Stimulated activated CD4-positive, alpha-beta T cell treated with anti-CD3 and anti-CD28 coated beads, Interleukin-2, amount 100 ng/mL, for 4 hours (primary cell): ENCODE measurements around the gene HIVEP1.

Source experiments
- DNase-seq: peaks from one replicate; pipeline ENCODE4 v3.0.0-alpha.2; 2020; ENCODE audit warnings: low read depth

The HIVEP1 gene

GRCh38 chr6:12189661-12190060 is 177.5 kb downstream of the HIVEP1 start:
- DNase-seq: no peak

- DNase-seq: no peak
Observed at GRCh38 chr6:12190252-12190651, 178.1 kb downstream of the HIVEP1 start.

GRCh38 chr6:12196326-12196936 is 184.3 kb downstream of the HIVEP1 start:
- no peak for DNase-seq

GRCh38 chr6:12198851-12199250 is 186.7 kb downstream of the HIVEP1 start:
- no peak for DNase-seq

- DNase-seq: no peak
Observed at GRCh38 chr6:12200015-12200564, 188.0 kb downstream of the HIVEP1 start.

- DNase-seq: no peak
Observed at GRCh38 chr6:12200761-12201160, 188.6 kb downstream of the HIVEP1 start.

GRCh38 chr6:12203001-12203400 is 190.9 kb downstream of the HIVEP1 start:
- DNase-seq: no peak

- DNase-seq: no peak
Observed at GRCh38 chr6:12208190-12208589, 196.1 kb downstream of the HIVEP1 start.

GRCh38 chr6:12208673-12209072 is 196.6 kb downstream of the HIVEP1 start:
- DNase-seq: no peak
